GM23248 (cell line): Measurements from ENCODE around the gene MACROD2. TPM values are rescaled to one million over a fixed set of nuclear protein-coding genes. Genes with fewer than 3 reads are reported as not detected.

Experiments
- DNase-seq: peaks from one replicate; pipeline ENCODE4 v3.0.0-alpha.2; 2015
- H2AFZ ChIP-seq: fragments of 200-600 bp; sonication (generic); 2 replicates; pipeline ENCODE4 v1.6.1; 2016; ENCODE audit warnings: antibody characterized with exemption
- H3F3A ChIP-seq: fragments of 200-600 bp; sonication (generic); 2 replicates; pipeline ENCODE4 v1.6.1; 2016; ENCODE audit warnings: mild to moderate bottlenecking, antibody characterized with exemption, mixed run types; ENCODE audit not compliant: insufficient read depth
- H3K27ac ChIP-seq: fragments of 200-600 bp; sonication (generic); 2 replicates; pipeline ENCODE4 v1.5.1; 2016; ENCODE audit warnings: mild to moderate bottlenecking
- H3K27me3 ChIP-seq: fragments of 200-600 bp; sonication (generic); replicated peaks from 2 replicates; pipeline ENCODE4 v1.6.1; 2016; ENCODE audit warnings: mild to moderate bottlenecking; ENCODE audit not compliant: insufficient read depth
- H3K36me3 ChIP-seq: fragments of 200-600 bp; sonication (generic); 2 replicates; pipeline ENCODE4 v1.6.1; 2016; ENCODE audit warnings: low read depth, mild to moderate bottlenecking
- H3K4me1 ChIP-seq: fragments of 200-600 bp; sonication (generic); 2 replicates; pipeline ENCODE4 v1.6.1; 2016; ENCODE audit warnings: mild to moderate bottlenecking; ENCODE audit not compliant: insufficient read depth
- H3K4me2 ChIP-seq: fragments of 200-600 bp; sonication (generic); one replicate; pipeline ENCODE4 v1.6.1; 2016; ENCODE audit warnings: mild to moderate bottlenecking; ENCODE audit not compliant: unreplicated experiment
- H3K4me3 ChIP-seq: fragments of 200-600 bp; sonication (generic); 2 replicates; pipeline ENCODE4 v1.5.1; 2016; ENCODE audit warnings: mild to moderate bottlenecking
- H3K79me2 ChIP-seq: fragments of 200-600 bp; sonication (generic); 2 replicates; pipeline ENCODE4 v1.6.1; 2016; ENCODE audit warnings: mild to moderate bottlenecking; ENCODE audit not compliant: insufficient read depth
- H3K9ac ChIP-seq: fragments of 200-600 bp; sonication (generic); 2 replicates; pipeline ENCODE4 v1.6.1; 2016; ENCODE audit warnings: mild to moderate bottlenecking
- H3K9me2 ChIP-seq: fragments of 200-600 bp; sonication (generic); 2 replicates; pipeline ENCODE4 v1.6.1; 2016; ENCODE audit warnings: mixed run types, mild to moderate bottlenecking, moderate library complexity; ENCODE audit not compliant: insufficient read depth
- H3K9me3 ChIP-seq: fragments of 200-600 bp; sonication (generic); one replicate; pipeline ENCODE4 v1.6.1; 2017; ENCODE audit warnings: low read depth
- H4K20me1 ChIP-seq: fragments of 200-600 bp; sonication (generic); 2 replicates; pipeline ENCODE4 v1.6.0; 2016; ENCODE audit not compliant: insufficient read depth
- EZH2 ChIP-seq: fragments of 200-600 bp; sonication (generic); IDR thresholded peaks from 2 replicates; pipeline ENCODE4 v1.6.1; 2018; ENCODE audit warnings: antibody characterized with exemption, mild to moderate bottlenecking; ENCODE audit not compliant: insufficient read depth, poor library complexity, severe bottlenecking
- EZH2phosphoT487 ChIP-seq: fragments of 200-600 bp; sonication (generic); IDR thresholded peaks from 2 replicates; pipeline ENCODE4 v1.6.1; 2018; ENCODE audit warnings: antibody characterized with exemption, moderate library complexity, mild to moderate bottlenecking, low read depth; ENCODE audit not compliant: insufficient read depth
- WGBS, 2 experiments: methylation state at CpG; one replicate each; pipeline ENCODE4 v1.1.6; 2015 to 2017; ENCODE audit warnings: low lambda C conversion rate in 2 of 2, low coverage in 1 of 2; ENCODE audit errors: missing lambda C conversion rate in 2 of 2; 5-methylcytosine and 5-hydroxymethylcytosine counted together
- in situ Hi-C: fragments of 300-500 bp; cut with MboI; formaldehyde crosslinking; loops from 2 replicates; pipeline ENCODE4 v1.15.0; 2020
- polyA plus RNA-seq: library from polyadenylated mRNA; unstranded; fragments of >200 nt; fragmentation: Nextera tagmentation; extraction: Ambion mirVana; gene quantifications from 2 replicates; pipeline ENCODE4 v1.2.1, GENCODE V29; 2016
- total RNA-seq: library from RNA; depleted of rRNA; stranded (reverse); fragments of >200 nt; shearing (Covaris generic); gene quantifications from 2 replicates; pipeline ENCODE4 v1.2.3, GENCODE V29; 2014

Gene MACROD2
- total and polyA plus RNA-seq, 2 experiments from 2014 or later, result 1.1 to 3.1 TPM

- no peak for DNase-seq
- no peak overlapping the region for H2AFZ ChIP-seq
- H3K27me3 ChIP-seq, result no peaks in the 10 kb centered on the region
- no peaks in the 10 kb centered on the region for H3K36me3 ChIP-seq
- H3K4me3 ChIP-seq, result no peak overlapping the region
- no peaks in the 10 kb centered on the region for H3K9me3 ChIP-seq
- H3K9ac ChIP-seq, result no peak overlapping the region
- in situ Hi-C loops, result no loop called here
- no peaks in the 10 kb centered on the region for H4K20me1 ChIP-seq
- no peaks in the 10 kb centered on the region for H3K4me1 ChIP-seq
- no peaks in the 10 kb centered on the region for H3K9me2 ChIP-seq
- TF ChIP-seq EZH2phosphoT487 (no peak), EZH2 (no peak)
- no peaks in the 10 kb centered on the region for H3F3A ChIP-seq
- H3K4me2 ChIP-seq, result no peak overlapping the region
- no peaks in the 10 kb centered on the region for H3K79me2 ChIP-seq
- 11 to 13% methylated on average over 2 of the region's 2 CpGs for WGBS, 2 experiments
- no peak overlapping the region for H3K27ac ChIP-seq
These were observed 1549.4 kb downstream of the MACROD2 start for GRCh38 chr20:15544742-15545141.

- TF ChIP-seq EZH2phosphoT487 (no peak), EZH2 (no peak)
These were observed 1551.3 kb downstream of the MACROD2 start for GRCh38 chr20:15546525-15547023.

DNA sequence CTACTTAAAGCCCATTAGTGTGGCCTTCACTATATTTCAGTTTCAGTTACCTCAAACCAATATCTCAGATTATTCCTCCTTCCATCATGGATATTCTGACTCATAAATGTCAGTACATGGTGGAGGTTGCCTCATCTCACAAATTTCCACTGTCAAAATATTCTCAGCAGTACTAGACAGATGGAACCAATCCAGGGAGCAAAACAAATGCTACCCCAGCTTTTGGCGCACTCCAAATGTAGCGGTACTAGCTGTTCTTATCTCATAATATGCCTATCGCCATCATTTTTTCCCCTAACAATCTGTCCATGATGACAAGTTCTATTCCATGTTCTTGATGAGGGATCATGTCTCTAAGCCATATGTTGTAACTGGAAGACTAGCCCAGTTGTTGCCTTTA, 1551.8 kb downstream of the MACROD2 start:
- Histone ChIP-seq H3K9me2 (no peaks in the 10 kb centered on the region), H3K27me3 (no peaks in the 10 kb centered on the region), H3K4me3 (no peak overlapping the region), H3K79me2 (no peaks in the 10 kb centered on the region), H4K20me1 (no peaks in the 10 kb centered on the region), H3F3A (no peaks in the 10 kb centered on the region), H3K27ac (no peak overlapping the region), H3K4me2 (no peak overlapping the region), H3K4me1 (no peaks in the 10 kb centered on the region), H3K36me3 (no peaks in the 10 kb centered on the region), H2AFZ (no peak overlapping the region), H3K9me3 (no peaks in the 10 kb centered on the region), H3K9ac (no peak overlapping the region)
- in situ Hi-C loops, result no loop called here
- no peak for TF ChIP-seq EZH2phosphoT487
- TF ChIP-seq EZH2, result no peak
- DNase-seq, result no peak
- WGBS, 2 experiments, result 84 to 87% methylated on average over 3 of the region's 3 CpGs

More at GRCh38 chr20:15546525-15547023, 1551.3 kb downstream of the MACROD2 start:
- Histone ChIP-seq H3K9me3 (no peaks in the 10 kb centered on the region), H3K4me2 (no peak overlapping the region), H2AFZ (no peak overlapping the region), H3K27ac (no peak overlapping the region), H3K9me2 (no peaks in the 10 kb centered on the region), H4K20me1 (no peaks in the 10 kb centered on the region), H3K4me3 (no peak overlapping the region), H3K36me3 (no peaks in the 10 kb centered on the region), H3K4me1 (no peaks in the 10 kb centered on the region), H3F3A (no peaks in the 10 kb centered on the region), H3K9ac (no peak overlapping the region), H3K79me2 (no peaks in the 10 kb centered on the region), H3K27me3 (no peaks in the 10 kb centered on the region)
- 54 to 60% methylated on average over 2 of the region's 2 CpGs for WGBS, 2 experiments
- in situ Hi-C loops, result no loop called here
- DNase-seq, result no peak

- no peak overlapping the region for H2AFZ ChIP-seq
- no peaks in the 10 kb centered on the region for H3K79me2 ChIP-seq
- no peaks in the 10 kb centered on the region for H3K4me1 ChIP-seq
- WGBS, 2 experiments, result 27 to 35% methylated on average over 2 of the region's 2 CpGs
- no peaks in the 10 kb centered on the region for H3K36me3 ChIP-seq
- H3K9me2 ChIP-seq, result no peaks in the 10 kb centered on the region
- no peak overlapping the region for H3K4me2 ChIP-seq
- TF ChIP-seq EZH2phosphoT487 (no peak), EZH2 (no peak)
- in situ Hi-C loops, result no loop called here
- no peak overlapping the region for H3K4me3 ChIP-seq
- H3F3A ChIP-seq, result no peaks in the 10 kb centered on the region
- no peaks in the 10 kb centered on the region for H4K20me1 ChIP-seq
- H3K9ac ChIP-seq, result no peak overlapping the region
- H3K27ac ChIP-seq, result no peak overlapping the region
- H3K9me3 ChIP-seq, result no peaks in the 10 kb centered on the region
- no peaks in the 10 kb centered on the region for H3K27me3 ChIP-seq
- no peak for DNase-seq
These were observed 1555.0 kb downstream of the MACROD2 start for GRCh38 chr20:15550116-15550870.
